ENCODE data around the gene ARHGAP27.

Gene ARHGAP27

GRCh38 chr17:45389354-45389753 is 43.3 kb downstream of the ARHGAP27 start:
- intact Hi-C loops (cut with DNase I), result loop anchor here (10.0 kb wide), 1 partner anchor 75 kb away; the partner anchor contains the start of gene MAP3K14
- no peak for DNase-seq

- DNase-seq, result no peak
- intact Hi-C loops (cut with DNase I), result loop anchor here (10.0 kb wide), 1 partner anchor 74 kb away; the partner anchor contains the start of gene MAP3K14
Measured at GRCh38 chr17:45388604-45389325, 43.9 kb downstream of the ARHGAP27 start.

- intact Hi-C loops (cut with DNase I), result loop anchor here (10.0 kb wide), 1 partner anchor 73 kb away; the partner anchor contains the start of gene MAP3K14
- no peak for DNase-seq
Measured at GRCh38 chr17:45387739-45388138, 44.9 kb downstream of the ARHGAP27 start.

- intact Hi-C loops (cut with DNase I), result loop anchor here (10.0 kb wide), 1 partner anchor 71 kb away; the partner anchor contains the start of gene MAP3K14
- no peak for DNase-seq
Measured at GRCh38 chr17:45386178-45386577, 46.5 kb downstream of the ARHGAP27 start.

- intact Hi-C loops (cut with DNase I), result loop anchor here (1.0 to 10.0 kb wide), 3 partner anchors 71 to 166 kb away; partner anchors contain the start of gene MAP3K14
- DNase-seq, result peak; percentile 76 to 98 (median 90)
Measured at GRCh38 chr17:45385331-45385997, 47.2 kb downstream of the ARHGAP27 start.

GRCh38 chr17:45384789-45385262 is 47.8 kb downstream of the ARHGAP27 start:
- intact Hi-C loops (cut with DNase I), result loop anchor here (1.0 to 10.0 kb wide), 3 partner anchors 70 to 166 kb away; partner anchors contain the start of gene MAP3K14
- peak in 1 of 10 donors; percentile 82 for DNase-seq

- DNase-seq, result peak in 1 of 10 donors; percentile 24
- intact Hi-C loops (cut with DNase I), result loop anchor here (10.0 kb wide), 1 partner anchor 69 kb away; the partner anchor contains the start of gene MAP3K14
Measured at GRCh38 chr17:45384047-45384788, 48.5 kb downstream of the ARHGAP27 start.

- no peak for DNase-seq
- intact Hi-C loops (cut with DNase I), result loop anchor here (10.0 kb wide), 1 partner anchor 68 kb away; the partner anchor contains the start of gene MAP3K14
Measured at GRCh38 chr17:45383003-45383402, 49.7 kb downstream of the ARHGAP27 start.

GRCh38 chr17:45382226-45382625 is 50.4 kb downstream of the ARHGAP27 start:
- intact Hi-C loops (cut with DNase I), result loop anchor here (10.0 kb wide), 1 partner anchor 67 kb away; the partner anchor contains the start of gene MAP3K14
- DNase-seq, result no peak

- intact Hi-C loops (cut with DNase I), result loop anchor here (10.0 kb wide), 1 partner anchor 66 kb away; the partner anchor contains the start of gene MAP3K14
- peak in 1 of 10 donors; percentile 18 for DNase-seq
Measured at GRCh38 chr17:45380991-45381390, 51.7 kb downstream of the ARHGAP27 start.

GRCh38 chr17:45380046-45380765 is 52.5 kb downstream of the ARHGAP27 start:
- peak in 2 of 10 donors; percentile 19 to 37 for DNase-seq
- intact Hi-C loops (cut with DNase I), result loop anchor here (10.0 kb wide), 1 partner anchor 65 kb away; the partner anchor contains the start of gene MAP3K14

- DNase-seq, result peak in 3 of 10 donors; percentile 4 to 67 (median 9)
- intact Hi-C loops (cut with DNase I), result no loop called here
Measured at GRCh38 chr17:45377401-45377800, 55.3 kb downstream of the ARHGAP27 start.

GRCh38 chr17:45376171-45377005 is 56.3 kb downstream of the ARHGAP27 start:
- DNase-seq, result peak in 2 of 10 donors; percentile 40 to 65
- intact Hi-C loops (cut with DNase I), result no loop called here

GRCh38 chr17:45374501-45374900 is 58.2 kb downstream of the ARHGAP27 start:
- intact Hi-C loops (cut with DNase I), result no loop called here

GRCh38 chr17:45372325-45372869 is 60.3 kb downstream of the ARHGAP27 start:
- peak in 2 of 10 donors; percentile 6 to 43 for DNase-seq
- intact Hi-C loops (cut with DNase I), result no loop called here

More at GRCh38 chr17:45374501-45374900, 58.2 kb downstream of the ARHGAP27 start:
- DNase-seq, result no peak

GRCh38 chr17:45371414-45372324 is 61.0 kb downstream of the ARHGAP27 start:
- peak; percentile 19 to 93 (median 45) for DNase-seq

GRCh38 chr17:45370949-45371413 is 61.7 kb downstream of the ARHGAP27 start:
- intact Hi-C loops (cut with DNase I), result no loop called here
- DNase-seq, result peak in 1 of 10 donors; percentile 30

More at GRCh38 chr17:45371414-45372324, 61.0 kb downstream of the ARHGAP27 start:
- intact Hi-C loops (cut with DNase I), result no loop called here
